Peyer's patch (tissue), 4 donors: ENCODE measurements around the gene TNS3.

Experiments
- CTCF ChIP-seq, 6 experiments: fragments of 450-650 bp in 4 of 6; fragments of 200-600 bp in 2 of 6; sonication (generic) in 1 of 6; IDR thresholded peaks; one replicate each; pipeline ENCODE4 v1.5.1; 2017 to 2019; ENCODE audit warnings: antibody characterized with exemption in 6 of 6, mild to moderate bottlenecking in 3 of 6, moderate library complexity in 1 of 6
- POLR2A ChIP-seq, 2 donors: fragments of 450-650 bp; IDR thresholded peaks; one replicate each; pipeline ENCODE4 v1.5.1; 2017; ENCODE audit warnings: antibody characterized with exemption in 2 of 2, mild to moderate bottlenecking in 2 of 2, moderate library complexity in 2 of 2

GRCh38 chr7:47540053-47540386, 41.9 kb downstream of the TNS3 start:
- no peak for TF ChIP-seq CTCF (IDR thresholded peaks at IDR 0.05)
- TF ChIP-seq POLR2A (IDR thresholded peaks at IDR 0.05), result no peak
